ENCODE results near the gene CMIP.

- TF ChIP-seq CTCF (IDR thresholded peaks at IDR 0.05): no peak
- TF ChIP-seq POLR2A (IDR thresholded peaks at IDR 0.05): no peak
Measured at GRCh38 chr16:81517629-81518438, 73.2 kb downstream of the CMIP start.
